IPS-NIHi11 (cell line): ENCODE measurements around the gene ZNF772.
"Not testable (repeated sequence)": the region's sequence is repeated elsewhere in the genome, so short reads cannot be mapped to it uniquely, and the experiment has no call there.

Experiments used
- DNase-seq: peaks from one replicate; pipeline ENCODE4 v3.0.0; 2012; ENCODE audit warnings: mixed read lengths, low spot score

Gene ZNF772

DNA sequence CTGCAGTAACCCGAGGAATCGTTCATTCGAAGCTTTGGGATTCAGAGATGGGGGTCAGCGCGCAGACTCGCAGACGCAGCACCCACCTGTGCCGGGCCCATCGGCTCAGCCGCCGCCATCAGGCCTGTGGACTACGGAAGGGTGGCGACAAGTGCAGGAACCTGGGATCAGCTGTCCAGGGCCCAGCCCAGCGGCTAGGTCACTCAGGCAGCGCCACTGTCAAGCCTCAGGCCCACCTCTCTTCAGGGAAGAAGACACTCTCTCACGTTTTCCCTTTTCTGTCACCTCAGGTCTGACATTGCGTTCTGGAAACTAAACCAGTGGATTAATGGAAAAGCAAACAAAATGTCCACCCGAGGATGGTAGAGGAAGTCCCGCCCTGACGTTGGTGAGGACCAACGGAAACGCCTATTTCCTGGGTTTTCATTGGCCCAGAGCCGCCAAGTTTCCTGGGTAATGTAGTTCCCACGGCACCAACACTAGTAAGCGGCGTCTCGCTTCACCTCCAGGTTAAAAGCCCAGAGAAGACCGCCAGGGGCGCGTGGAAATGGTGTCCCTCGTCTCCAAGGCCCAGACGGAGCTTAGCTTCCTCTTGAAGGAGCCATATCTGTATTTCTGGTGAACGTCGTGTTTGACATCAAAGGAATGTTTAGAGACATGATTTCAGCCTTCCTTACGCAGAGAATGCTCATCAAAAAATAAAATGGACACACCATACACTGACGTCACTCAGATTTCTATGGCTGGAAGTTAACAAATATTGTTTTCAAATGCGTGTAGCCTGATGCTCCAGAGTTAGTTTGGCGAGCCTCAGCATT lies at the start of gene ZNF772:
ZNF772 (minus strand) TSS at position 376 of the 818 bp plus-strand sequence; CDS start at position 119, 257 bp downstream.
- DNase-seq: peak; percentile 93

DNA sequence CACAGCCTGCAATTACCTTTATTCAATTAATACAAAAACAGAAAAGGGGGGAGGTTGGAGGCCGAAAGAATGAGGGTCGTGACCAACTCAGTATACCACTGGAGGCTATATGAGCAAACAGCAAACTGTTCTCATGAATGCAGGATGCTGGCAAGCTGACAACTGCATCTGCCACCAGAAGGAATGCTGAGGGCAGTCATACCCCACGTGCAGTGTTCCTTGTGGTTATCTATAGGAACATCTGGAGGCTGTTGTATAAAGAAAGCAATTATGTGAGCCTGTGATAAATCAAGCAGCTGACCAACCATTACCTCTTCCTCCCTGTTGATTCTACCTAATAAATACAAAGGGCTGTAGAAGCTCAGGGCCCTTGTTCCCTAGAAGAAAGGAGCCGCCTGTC lies 40.7 kb upstream of the ZNF772 start:
- DNase-seq: not testable (repeated sequence)

DNA sequence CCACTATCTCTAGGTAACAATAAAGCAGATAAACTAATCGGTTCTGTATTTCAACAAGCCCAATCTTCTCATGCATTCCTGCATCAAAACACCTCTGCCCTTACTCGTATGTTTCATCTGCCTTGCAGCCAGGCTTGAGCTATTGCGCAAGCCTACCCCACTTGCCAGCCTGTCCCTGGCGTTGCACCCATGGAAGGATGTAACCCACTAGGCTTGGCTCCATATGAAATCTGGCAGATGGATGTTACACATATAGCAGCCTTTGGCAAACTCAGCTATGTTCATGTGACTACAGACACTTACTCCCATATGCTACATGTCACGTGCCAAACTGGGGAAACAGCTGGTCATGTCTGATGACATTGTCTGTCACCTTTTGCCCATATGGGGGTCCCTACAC lies 37.9 kb upstream of the ZNF772 start:
- DNase-seq: no peak

DNA sequence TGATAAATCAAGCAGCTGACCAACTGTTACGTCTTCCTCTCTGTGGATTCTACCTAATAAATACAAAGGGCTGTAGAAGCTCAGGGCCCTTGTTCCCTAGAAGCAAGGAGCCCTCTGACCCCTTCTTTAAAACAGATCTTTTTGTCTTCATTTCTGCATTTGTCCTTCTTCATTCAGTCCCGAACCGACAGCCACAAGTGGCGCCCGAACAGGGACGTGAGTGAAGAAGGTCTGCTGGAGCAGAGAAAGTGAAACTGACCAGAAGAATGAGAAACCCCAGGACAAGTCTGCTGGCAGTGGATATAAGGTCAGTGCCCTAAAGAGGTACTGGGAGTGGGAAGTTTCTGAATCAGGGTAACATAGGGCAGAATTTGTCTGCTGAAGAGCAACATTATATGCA lies 35.5 kb upstream of the ZNF772 start:
- DNase-seq: no peak

DNA sequence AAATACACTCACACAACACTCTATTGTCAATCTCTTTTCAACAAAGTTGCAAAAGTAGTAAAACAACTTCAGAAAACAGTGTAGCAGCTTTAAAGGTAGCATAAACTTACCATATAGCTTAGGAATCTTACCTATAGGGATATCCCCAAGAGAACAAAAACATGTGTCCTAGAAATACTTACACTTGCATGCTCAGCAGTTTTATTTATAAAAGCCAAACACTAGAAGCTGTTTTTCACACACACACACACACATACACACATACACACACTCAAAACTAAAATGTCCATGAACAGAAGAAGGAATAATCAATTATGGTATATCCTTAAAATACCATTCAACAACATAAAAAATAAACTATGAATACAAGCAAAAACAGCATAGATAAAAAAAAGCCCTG lies 34.1 kb upstream of the ZNF772 start:
- DNase-seq: no peak

DNA sequence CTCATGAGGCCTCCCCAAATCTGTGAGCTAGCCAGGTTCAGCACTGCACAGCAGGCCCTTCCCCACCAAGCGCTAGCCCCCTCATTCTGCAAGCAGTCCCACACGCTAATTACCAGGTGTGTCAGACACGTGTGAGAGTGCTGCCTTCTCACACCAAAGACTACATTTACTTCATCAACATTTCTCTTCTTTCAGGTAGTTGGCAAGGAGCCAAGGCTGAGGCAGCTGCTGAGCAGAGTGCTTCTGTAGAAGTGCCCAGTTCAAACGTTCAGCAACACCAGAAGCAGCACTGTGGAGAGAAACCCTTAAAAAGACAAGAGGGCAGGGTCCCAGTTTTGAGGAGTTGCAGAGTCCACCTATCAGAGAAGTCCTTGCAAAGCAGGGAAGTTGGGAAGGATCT lies 28.8 kb upstream of the ZNF772 start:
- DNase-seq: no peak

DNA sequence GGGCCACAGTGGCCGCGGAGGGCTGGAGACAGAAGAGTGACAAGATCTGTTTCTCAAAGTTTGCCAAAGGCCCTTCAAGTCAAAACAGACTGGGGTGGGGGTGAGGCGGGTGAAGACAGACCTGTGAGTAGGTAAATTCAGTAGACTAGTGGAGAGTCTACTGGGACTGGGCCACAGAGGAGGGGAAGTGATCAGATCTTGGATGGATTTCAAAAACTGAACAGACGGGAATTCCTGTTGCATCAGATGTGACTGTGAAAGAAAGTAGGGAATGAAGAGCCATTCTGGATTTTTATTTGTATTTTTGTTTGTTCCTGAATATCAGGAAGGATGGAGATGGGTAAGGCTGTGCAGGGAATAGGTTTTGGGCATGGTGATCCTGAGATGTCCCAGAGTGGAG lies 23.0 kb upstream of the ZNF772 start:
- DNase-seq: not testable (repeated sequence)

DNA sequence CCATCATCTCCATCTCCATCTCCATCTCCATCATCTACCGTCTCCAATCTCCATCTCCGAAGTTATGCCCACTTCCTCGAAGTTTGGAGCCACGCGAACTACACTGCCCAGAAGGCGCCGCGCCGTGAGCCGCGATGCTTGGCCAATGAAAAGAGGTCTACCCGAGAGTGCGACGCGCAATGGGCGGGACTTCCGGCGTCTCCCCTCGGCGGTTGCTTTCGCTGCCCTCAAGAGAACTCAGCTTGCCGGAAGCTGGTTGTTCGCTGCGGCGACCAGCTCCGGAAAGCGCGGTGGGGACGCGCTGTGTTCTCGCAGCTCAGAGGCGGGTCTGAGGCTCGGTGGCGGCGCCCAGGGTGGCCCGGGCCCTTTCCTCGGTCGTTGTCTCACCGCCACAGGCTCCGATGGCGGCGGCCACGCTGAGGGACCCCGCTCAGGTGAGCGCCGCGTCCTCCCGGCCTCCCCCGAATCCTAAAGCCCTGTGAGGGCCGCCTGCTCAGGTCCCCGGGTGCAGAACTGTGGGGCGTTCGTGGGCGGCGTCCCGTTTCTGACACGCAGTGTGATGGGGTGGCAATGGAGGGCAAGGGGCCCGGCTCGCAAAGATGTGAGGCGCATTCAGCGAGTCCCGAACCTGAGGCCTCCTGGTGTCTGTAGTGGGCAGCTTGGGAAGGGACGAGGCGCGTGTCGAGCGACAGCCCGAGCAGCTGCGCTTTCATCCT lies 22.5 kb upstream of the ZNF772 start, which contains the start of gene ZNF773:
ZNF773 (plus strand) TSS at position 259 of the 716 bp plus-strand sequence; CDS start at position 402, 143 bp downstream.
- DNase-seq: peak; percentile 95

GRCh38 chr19:57499332-57499679 lies 21.9 kb upstream of the ZNF772 start:
- not testable (repeated sequence) for DNase-seq

- not testable (repeated sequence) for DNase-seq
Measured at GRCh38 chr19:57488299-57488644, 10.9 kb upstream of the ZNF772 start.

DNA sequence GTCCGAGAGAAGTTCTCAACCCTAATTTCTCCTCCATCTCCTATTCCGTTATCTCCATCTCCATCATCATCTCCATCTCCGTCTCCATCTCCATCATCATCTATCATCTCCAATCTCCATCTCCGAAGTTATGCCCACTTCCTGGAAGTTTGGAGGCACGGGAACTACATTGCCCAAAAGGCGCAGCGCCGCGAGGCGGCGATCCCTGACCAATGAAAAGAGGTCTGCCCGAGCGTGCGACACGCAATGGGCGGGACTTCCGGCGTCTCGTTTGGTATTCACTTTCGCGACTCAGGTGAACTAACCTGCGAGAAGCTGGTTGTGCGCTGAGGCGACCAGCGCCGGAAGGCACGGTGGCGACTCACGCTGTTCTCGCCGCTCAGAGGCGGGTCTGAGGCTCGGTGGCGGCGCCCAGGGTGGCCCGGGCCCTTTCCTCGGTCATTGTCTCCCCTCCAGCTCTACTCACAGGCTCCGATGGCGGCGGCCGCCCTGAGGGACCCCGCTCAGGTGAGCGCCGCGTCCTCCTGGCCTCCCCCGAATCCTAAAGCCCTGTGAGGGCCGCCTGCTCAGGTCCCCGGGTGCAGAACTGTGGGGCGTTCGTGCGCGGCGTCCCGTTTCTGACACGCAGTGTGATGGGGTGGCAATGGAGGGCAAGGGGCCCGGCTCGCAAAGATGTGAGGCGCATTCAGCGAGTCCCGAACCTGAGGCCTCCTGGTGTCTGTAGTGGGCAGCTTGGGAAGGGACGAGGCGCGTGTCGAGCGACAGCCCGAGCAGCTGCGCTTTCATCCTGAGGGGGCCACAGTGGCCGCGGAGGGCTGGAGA lies 10.3 kb upstream of the ZNF772 start, which contains the start of gene ZNF419:
ZNF419 (plus strand) TSS at position 274 of the 822 bp plus-strand sequence; CDS start at position 475, 201 bp downstream.
- peak; percentile 95 for DNase-seq

DNA sequence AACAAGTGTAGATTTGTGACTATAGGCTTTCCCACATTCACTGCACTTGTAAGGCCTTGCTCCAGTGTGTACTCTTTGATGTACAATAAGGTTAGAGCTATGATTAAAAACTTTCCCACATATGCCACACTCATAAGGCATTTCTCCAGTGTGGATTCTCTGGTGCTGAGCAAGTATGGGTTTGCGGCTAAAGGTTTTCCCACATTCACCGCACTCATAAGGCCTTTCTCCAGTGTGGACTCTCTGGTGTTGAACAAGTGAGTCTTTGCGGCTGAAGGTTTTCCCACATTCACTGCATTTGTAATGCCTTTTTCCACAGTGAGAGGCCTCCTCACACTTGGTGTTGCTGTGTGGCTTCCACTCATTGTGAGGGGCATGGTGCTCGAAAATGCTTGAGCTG lies 3.7 kb downstream of the ZNF772 start:
- no peak for DNase-seq

- DNase-seq: no peak
Measured at GRCh38 chr19:57466489-57466888, 10.9 kb downstream of the ZNF772 start.

DNA sequence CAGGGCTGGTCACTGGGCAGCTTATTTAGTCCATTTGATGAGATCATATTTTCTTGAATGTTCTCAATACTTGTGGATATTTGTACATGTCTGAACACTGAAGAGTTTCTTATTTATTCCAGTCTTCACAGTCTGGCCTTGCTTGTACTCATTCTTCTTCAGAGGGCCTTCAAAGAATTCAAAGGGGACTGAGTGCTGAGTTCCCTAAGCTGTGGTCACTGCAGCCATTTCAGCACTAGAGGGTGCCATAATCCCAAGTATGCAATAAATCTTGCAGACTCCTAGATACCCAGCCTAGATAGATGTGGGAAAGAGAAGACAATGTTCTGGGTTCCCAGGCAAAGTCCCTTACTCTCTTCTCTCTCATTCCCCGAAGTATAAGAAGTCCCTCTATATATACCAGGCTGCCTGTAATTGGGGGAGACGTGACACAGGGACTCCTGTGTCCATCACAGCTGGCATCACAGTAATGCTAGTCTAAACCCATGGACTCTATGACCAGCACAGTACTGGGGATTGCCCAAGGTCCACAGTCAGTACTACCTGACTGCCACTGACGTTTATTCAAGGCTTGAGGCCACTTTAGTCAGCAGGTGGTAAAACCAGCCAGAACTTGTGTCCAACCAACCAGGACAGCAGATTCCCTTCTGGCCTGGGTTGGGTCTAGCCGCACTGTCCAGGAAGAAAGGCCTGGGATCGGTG lies 11.5 kb downstream of the ZNF772 start:
- DNase-seq: peak; percentile 31

DNA sequence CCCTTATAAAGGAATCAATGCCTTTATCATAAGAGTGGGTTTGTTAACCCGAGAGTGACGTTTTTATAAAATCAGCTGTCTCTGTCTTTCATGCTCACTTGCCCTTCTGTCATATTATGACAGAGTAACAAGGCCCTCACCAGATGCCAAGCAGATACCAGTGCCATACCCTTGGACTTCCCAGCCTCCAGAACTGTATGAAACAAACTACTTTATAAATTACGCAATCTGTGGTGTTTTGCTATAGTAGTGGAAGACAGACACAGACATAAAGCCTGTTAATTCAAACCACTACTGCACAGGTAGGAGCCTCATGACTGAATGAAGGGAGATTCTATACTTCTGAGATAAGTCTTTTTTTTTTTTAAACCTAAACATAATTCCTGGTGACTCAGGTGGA lies 25.1 kb downstream of the ZNF772 start:
- no peak for DNase-seq

DNA sequence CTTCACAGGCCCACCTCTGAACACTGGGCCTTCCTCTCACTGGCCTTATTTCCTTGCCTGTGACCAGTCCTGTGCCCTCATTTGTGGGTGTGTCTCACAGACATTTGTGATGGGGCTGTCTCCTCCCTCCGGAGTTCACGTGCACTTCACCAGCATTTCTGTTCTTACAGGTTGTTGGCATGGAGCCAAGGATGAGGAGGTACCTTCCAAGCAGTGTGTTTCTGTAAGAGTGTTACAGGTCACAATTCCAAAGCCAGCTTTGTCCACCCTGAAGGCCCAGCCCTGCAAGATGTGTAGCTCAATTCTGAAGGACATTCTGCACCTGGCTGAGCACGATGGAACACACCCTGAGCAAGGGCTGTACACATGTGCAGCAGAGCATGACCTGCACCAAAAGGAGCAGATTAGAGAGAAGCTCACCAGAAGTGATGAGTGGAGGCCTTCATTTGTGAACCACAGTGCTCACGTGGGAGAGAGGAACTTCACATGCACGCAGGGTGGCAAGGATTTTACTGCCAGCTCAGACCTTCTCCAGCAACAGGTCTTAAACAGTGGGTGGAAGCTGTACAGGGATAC lies 34.2 kb downstream of the ZNF772 start:
- no peak for DNase-seq

DNA sequence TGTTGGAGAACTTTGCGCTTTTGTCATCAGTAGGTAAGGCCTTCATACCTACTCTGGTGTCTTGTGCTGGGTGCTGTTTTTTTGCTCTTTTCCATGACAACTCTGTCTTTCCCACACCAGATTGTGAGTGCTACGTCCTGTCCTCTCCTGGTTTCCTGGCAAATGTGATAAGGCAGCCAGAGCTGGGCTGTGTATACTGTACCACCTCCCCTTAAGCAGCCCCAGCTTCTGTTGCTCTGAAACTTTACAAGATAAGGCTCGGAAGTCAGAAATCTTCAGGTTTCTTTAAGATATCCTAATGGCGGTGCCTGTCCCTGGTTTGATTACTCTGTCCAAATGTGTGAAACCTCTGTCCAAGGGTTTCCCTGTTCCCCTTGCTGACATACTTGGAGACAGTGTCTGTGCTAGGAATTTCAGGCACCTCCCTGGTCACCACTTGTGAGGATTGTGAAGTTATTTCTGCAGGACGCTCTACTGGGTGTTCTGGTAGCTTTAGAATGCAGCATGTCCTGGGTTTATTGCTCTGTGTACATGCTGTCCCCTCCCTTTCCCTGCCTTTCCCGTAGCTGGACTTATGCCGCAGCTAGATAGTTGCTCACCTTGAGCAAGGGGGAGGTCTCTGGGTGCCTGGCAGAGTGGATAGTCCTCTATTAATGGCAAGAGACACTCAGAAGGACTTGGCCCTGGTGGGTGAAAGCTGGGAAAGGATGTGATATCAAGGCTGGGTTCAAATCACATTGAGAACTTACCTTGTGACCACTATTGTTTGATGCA lies 35.2 kb downstream of the ZNF772 start:
- no peak for DNase-seq

DNA sequence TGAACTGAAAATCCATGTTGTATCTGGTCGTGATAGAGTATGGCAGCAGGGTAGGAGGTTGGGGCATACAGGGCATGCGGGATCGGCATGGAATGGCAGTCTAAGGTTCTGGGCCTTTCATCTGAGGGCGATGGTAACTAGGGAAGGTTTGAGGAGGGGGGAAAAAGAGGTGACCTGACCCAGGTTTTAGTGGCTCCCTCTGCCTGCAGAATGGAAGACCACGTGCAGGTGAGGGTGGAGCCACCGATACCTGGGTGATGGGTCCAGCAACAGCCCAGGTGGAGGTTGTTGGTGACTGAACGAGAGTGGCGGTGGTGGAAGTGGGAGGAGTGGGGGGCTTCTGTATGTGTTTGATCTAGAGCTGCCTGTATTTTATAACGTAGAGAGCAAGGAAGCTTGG lies 38.4 kb downstream of the ZNF772 start:
- no peak for DNase-seq

GRCh38 chr19:57437931-57438330 lies 39.4 kb downstream of the ZNF772 start:
- DNase-seq: no peak

GRCh38 chr19:57436417-57436816 lies 40.9 kb downstream of the ZNF772 start:
- DNase-seq: no peak
